Anterior cingulate cortex (tissue), 58 donors: ENCODE measurements around the gene DYNLRB2.

Experiments used
- DNase-seq, 58 donors: peaks; one replicate each; lab custom pipeline; 2025; lab: John Stamatoyannopoulos, UW

The DYNLRB2 gene

GRCh38 chr16:80547145-80547544, 6.4 kb downstream of the DYNLRB2 start:
- no peak for DNase-seq

DNA sequence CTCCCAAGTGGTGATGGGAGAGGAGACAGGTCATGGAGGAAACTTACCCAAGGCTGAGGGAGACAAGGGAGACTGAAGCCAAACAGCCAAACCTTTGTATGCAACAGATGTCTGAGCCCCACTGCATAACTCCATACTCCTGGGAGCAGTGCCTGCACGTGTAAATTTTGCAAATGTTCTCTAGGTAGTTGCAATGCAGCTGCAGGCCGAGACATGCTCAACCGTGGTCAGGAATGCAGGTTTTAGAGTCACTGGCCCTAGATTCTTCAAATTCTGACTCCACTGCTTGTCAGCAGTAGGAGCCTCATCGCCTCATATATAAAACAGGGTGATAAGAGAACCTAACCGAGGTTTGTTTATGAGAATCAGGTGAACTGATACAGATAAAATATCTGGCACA, 11.5 kb downstream of the DYNLRB2 start:
- no peak for DNase-seq

DNA sequence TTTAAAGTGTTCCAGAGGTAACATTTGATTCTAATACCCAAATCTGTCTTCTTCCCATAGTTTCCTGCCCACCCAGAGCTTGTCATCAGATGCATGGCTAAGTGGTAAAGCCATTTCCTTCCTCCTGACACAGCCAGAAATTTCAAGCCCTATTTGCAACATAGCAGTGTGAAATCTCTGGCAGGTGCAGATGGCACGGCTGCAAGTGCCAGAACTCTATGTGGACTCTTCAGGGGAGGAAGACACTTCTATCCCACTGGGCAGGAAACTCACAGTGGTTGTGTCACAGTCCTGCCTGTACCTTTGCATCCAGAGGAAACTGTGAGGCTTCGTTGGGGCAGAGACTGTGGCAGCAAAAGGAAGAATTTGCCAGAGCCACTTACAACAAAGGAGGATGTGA, 13.2 kb downstream of the DYNLRB2 start:
- DNase-seq = peak in 1 of 58 donors; percentile 4

- DNase-seq = no peak
Observed at GRCh38 chr16:80556481-80556880, 15.7 kb downstream of the DYNLRB2 start.

DNA sequence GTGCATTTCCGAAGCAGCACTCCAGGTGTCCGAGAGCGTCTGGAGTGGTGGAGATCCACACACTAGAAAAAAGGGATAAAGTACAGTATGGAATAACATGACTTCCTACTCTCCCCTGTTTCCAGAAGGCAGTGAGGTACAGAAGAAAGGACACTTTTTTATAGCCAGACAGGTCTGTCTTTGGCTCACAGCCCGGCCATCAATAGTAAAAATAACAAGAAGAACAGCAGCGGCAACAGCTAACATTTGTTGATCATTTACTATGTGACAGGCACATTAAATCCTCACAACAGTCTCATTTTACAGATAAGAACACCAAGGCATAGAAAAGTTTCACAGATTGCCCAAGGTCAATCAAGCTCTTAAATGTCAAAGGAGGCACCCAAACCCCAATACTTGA, 16.2 kb downstream of the DYNLRB2 start:
- DNase-seq = no peak

GRCh38 chr16:80559369-80559768, 18.6 kb downstream of the DYNLRB2 start:
- DNase-seq = no peak

GRCh38 chr16:80563066-80563465, 22.3 kb downstream of the DYNLRB2 start:
- DNase-seq = no peak

DNA sequence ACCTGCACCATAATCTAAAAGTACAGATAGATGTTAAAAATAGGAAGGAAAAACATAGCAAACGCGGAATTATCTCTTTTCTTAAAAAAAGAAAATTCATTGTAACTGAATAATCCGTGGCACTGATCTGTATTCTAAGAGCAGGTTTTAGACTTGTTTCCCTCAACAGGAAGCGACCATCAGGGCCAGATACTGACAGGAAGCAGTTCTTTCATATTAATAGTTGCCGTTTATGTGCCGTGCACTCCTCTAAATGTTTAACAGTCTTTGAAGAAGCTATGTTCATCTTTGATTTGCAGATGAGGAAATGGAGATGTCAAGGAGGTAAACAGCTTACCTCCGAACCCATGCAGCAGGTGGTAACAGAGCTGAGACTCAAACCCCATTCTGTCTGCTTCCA, 23.6 kb downstream of the DYNLRB2 start:
- no peak for DNase-seq

DNA sequence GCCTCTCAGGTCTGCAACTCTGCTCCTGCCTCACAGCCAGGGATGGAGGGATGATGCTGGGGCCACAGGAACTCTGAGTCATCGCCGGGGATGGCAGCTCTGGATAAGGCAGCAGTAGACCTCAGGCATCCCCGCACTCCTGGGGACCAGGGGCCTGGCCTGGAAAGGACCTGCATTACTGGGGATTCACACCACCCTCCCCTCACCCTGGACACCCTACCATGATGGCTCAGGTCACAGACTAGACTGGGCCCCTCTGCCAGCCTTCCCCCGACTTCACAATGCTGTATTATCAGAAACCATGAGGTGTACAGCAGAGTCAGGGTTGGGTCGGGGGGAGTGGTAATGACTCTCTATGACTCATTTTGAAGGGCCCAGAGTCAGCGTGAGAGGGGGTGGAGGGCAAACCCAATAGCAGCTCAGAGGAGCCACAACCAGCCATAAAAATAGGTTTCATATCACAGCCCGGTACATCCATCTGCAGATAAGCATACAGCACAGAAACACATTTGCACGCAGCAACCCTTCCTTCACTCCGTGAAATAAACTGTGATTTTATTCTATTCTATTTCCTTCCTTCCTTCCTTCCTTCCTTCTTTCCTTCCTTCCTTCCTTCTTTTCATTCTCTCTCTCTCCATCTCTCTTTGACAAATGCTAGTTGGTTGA, 28.8 kb downstream of the DYNLRB2 start:
- DNase-seq = no peak

GRCh38 chr16:80570106-80570478, 29.3 kb downstream of the DYNLRB2 start:
- DNase-seq = no peak

DNA sequence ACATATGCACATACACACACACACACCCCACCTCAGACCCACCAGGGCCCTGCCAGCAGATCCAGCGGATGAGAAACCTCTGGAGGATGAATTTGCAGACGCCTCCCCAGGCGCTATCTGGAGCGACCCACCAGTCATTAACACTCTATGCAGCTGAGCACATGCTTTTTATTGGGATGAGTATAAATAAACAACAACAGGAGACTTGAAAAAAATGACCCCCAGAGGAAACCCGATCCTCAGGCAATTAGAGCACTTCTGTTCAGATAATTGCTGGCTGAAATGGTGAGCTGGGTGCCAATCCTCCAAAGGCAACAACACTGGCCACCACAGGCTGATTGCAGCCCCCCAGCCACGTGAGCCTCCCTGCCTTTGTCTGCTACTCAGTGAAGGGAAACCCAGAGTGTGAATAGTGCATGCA, 32.9 kb downstream of the DYNLRB2 start:
- peak in 1 of 58 donors; percentile 1 for DNase-seq

DNA sequence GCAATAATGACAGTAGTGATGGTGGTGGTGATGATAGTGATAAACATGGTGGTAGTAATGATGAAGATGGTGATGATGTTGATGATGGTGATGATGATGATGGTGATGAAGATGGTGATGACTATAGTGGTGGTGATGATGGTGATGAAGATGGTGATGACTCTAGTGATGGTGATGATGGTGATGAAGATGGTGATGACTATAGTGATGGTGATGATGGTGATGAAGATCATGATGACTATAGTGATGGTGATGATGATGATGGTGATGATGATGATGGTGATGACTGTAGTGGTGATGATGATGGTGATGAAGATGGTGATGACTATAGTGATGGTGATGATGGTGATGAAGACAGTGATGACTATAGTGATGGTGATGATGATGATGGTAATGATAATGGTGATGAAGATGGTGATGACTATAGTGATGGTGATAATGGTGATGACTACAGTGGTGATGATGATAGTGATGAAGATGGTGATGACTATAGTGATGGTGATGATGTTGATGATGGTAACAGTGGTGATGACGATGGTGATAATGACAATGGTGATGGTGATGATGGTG, 35.6 kb downstream of the DYNLRB2 start:
- DNase-seq = no peak

DNA sequence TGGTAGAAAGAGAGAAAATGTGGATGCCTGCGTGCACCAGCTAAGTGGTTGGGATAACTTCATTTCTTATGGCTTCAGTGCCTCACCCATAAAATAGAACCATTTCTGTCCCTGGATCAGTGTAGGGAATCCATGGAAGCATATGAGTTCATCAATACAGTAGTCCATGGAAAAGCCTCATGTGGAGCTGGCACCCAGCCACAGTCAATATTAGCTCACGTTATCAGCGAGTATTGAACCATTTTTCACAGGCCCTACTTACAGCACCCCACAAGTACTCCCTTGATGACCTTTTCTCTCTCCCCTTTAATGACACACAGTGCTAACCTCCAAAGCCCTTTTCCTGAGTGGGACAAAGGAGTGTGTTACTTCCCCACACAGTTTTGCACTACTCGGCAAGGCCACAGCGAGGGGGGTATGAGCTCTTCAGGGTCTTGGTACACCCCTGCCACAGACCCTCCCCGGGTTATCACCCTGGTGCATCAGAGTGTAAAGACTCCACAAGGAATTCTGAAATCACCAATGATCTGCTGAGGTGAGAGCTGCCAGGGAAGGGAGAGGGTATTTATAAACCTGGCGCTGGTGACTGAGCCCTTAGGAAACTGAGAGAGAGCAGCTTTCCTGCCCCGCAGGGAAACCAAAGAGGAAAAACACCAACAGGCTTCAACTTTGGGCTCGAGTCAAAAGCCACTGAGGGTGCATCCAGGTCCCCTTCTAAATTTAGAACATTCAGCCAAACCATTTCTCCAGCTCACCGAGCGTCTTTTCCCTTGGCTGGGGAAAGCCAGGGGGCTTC, 36.9 kb downstream of the DYNLRB2 start:
- DNase-seq = no peak

- DNase-seq = no peak
Observed at GRCh38 chr16:80580109-80580832, 39.5 kb downstream of the DYNLRB2 start.

DNA sequence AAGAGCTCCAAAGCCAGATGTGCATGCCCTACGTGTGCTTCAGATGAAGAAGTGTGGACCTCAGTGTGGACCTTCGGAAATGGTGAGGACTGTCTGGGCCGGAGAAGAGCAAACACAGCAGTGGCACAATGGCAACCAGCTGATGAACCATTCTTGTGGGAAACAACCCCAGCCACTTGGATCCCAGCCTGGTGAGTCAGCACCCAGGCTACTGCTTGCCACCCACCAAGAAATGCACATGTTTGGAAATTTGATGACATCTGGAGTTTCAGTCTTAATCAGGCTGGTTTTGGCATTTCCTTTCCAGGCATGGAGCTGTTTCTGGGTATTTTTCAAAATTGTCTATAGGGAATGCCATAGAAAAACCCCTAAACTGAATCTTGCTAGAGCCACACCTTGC, 42.7 kb downstream of the DYNLRB2 start:
- DNase-seq = peak in 5 of 58 donors; percentile 4 to 16 (median 6)

GRCh38 chr16:80585764-80586163, 45.0 kb downstream of the DYNLRB2 start:
- no peak for DNase-seq

DNA sequence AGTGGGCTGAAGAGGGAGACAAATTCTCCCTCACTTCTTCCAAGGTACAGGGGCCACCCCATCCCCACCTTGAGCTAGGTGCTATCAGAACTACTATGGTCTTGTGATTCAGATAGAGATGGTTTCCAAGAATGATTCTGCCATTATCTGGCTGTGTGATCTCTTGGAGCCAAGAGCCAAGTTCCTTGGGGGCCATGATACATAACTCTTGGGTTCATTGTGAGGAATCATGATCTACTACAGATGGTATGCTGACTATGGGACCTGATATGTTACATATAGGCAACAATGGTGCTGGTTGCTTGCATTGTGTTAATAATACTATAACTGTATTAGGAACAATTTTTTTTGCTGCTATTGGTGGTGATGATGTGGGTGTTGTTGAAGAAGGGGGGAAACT, 45.7 kb downstream of the DYNLRB2 start:
- no peak for DNase-seq

DNA sequence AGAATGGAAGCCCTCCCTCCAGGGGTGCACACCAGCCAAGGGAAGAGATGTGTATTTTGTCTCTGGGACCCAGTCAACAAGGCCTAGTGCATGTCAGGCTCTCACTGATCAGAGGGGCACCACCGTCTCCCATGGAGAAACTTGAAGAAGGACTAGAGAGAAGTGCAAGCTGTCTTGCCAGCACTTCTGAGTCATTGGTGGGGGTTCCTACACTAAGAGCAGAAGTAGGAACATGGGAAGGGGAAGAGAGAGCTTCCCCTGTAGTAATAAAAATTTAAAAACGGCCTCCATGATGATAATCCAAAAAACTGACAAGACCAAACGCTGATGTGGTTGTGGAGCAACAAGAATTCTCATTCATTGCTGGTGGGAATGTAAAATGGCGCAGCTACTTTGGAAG, 46.3 kb downstream of the DYNLRB2 start:
- no peak for DNase-seq

GRCh38 chr16:80591071-80591915, 50.5 kb downstream of the DYNLRB2 start:
- no peak for DNase-seq

DNA sequence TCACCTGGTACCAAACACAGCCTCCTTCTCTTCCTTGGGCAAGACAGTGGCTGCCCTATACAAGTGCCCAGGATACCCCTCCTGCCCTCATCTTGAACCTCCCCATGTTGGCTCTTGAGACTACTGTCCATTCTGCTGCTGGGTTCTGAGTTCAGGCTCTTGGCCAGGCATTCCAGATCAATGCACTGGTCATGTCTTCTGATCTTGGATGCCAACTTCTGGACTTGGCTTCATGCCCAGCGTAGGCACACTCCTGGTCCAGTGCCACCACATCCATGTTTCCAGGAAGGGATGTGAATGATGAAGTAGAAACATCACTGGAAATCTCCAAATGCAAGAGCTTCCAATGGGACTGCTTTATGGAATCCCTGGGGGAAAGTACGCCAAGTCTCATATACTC, 51.5 kb downstream of the DYNLRB2 start:
- peak in 1 of 58 donors; percentile 2 for DNase-seq
